Progenitor cell of endocrine pancreas (in vitro differentiated cells): Measurements from ENCODE around the gene CELSR3. TPM values are rescaled to one million over a fixed set of nuclear protein-coding genes. Genes with fewer than 3 reads are reported as not detected.

Experiments used
- DNase-seq: peaks from one replicate; pipeline ENCODE4 v3.0.0; 2021; ENCODE audit warnings: low spot score; ENCODE audit not compliant: unreplicated experiment
- H3K27ac Mint-ChIP-seq: 2 replicates; pipeline ENCODE4 v1.8.0; 2021; ENCODE audit warnings: mild to moderate bottlenecking, moderate library complexity, mixed read lengths
- H3K27me3 Mint-ChIP-seq: 2 replicates; pipeline ENCODE4 v1.8.0; 2021; ENCODE audit warnings: mixed read lengths
- H3K36me3 Mint-ChIP-seq: 2 replicates; pipeline ENCODE4 v1.8.0; 2022; ENCODE audit warnings: mixed read lengths; ENCODE audit not compliant: insufficient read depth
- H3K4me1 Mint-ChIP-seq: 2 replicates; pipeline ENCODE4 v1.8.0; 2021; ENCODE audit warnings: low read depth, mixed read lengths
- H3K4me3 Mint-ChIP-seq: 2 replicates; pipeline ENCODE4 v1.8.0; 2021; ENCODE audit warnings: low read depth, mild to moderate bottlenecking, moderate library complexity, mixed read lengths
- H3K9me3 Mint-ChIP-seq: 2 replicates; pipeline ENCODE4 v1.8.0; 2021; ENCODE audit warnings: low read depth, mixed read lengths
- CTCF ChIP-seq: fragments of 200-600 bp; sonication (generic); IDR thresholded peaks from one replicate; pipeline ENCODE4 v1.5.0; 2021; ENCODE audit warnings: antibody characterized with exemption, mild to moderate bottlenecking; ENCODE audit not compliant: unreplicated experiment
- total RNA-seq: library from RNA; stranded (reverse); gene quantifications from 2 replicates; pipeline ENCODE4 v1.2.1, GENCODE V29; 2021

Gene CELSR3
- total RNA-seq, 1 donor from 2014 or later = 14.9 TPM

GRCh38 chr3:48678566-48679380 lies 16.1 kb upstream of the CELSR3 start:
- Mint-ChIP-seq H3K36me3 (peaks cover 18% of the 10 kb centered on the region), H3K9me3 (no peaks in the 10 kb centered on the region), H3K27me3 (no peaks in the 10 kb centered on the region), H3K27ac (no peak overlapping the region), H3K4me1 (peaks cover 3% of the 10 kb centered on the region), H3K4me3 (no peak overlapping the region)
- DNase-seq = no peak
- TF ChIP-seq CTCF = no peak

- TF ChIP-seq CTCF = no peak
- H3K36me3 Mint-ChIP-seq = peaks cover 18% of the 10 kb centered on the region
- no peaks in the 10 kb centered on the region for H3K4me1 Mint-ChIP-seq
- no peak overlapping the region for H3K4me3 Mint-ChIP-seq
- no peak overlapping the region for H3K27ac Mint-ChIP-seq
- no peak for DNase-seq
- H3K9me3 Mint-ChIP-seq = no peaks in the 10 kb centered on the region
- no peaks in the 10 kb centered on the region for H3K27me3 Mint-ChIP-seq
Measured at GRCh38 chr3:48678056-48678455, 15.4 kb upstream of the CELSR3 start.

- TF ChIP-seq CTCF = no peak
- no peak for DNase-seq
- Mint-ChIP-seq H3K36me3 (peaks cover 15% of the 10 kb centered on the region), H3K4me3 (no peak overlapping the region), H3K4me1 (no peaks in the 10 kb centered on the region), H3K9me3 (no peaks in the 10 kb centered on the region), H3K27me3 (no peaks in the 10 kb centered on the region), H3K27ac (no peak overlapping the region)
Measured at GRCh38 chr3:48674505-48674904, 11.8 kb upstream of the CELSR3 start.

GRCh38 chr3:48672522-48672921 lies 9.8 kb upstream of the CELSR3 start:
- no peak overlapping the region for H3K4me3 Mint-ChIP-seq
- H3K36me3 Mint-ChIP-seq = peaks cover 9% of the 10 kb centered on the region
- TF ChIP-seq CTCF = no peak
- no peak overlapping the region for H3K27ac Mint-ChIP-seq
- H3K27me3 Mint-ChIP-seq = no peaks in the 10 kb centered on the region
- no peaks in the 10 kb centered on the region for H3K9me3 Mint-ChIP-seq
- no peak for DNase-seq
- no peaks in the 10 kb centered on the region for H3K4me1 Mint-ChIP-seq

- peaks cover 8% of the 10 kb centered on the region for H3K4me1 Mint-ChIP-seq
- H3K27me3 Mint-ChIP-seq = peaks cover 3% of the 10 kb centered on the region
- no peak overlapping the region for H3K27ac Mint-ChIP-seq
- H3K4me3 Mint-ChIP-seq = no peak overlapping the region
- DNase-seq = no peak
- no peaks in the 10 kb centered on the region for H3K9me3 Mint-ChIP-seq
- no peak for TF ChIP-seq CTCF
- peaks cover 1% of the 10 kb centered on the region for H3K36me3 Mint-ChIP-seq
Measured at GRCh38 chr3:48664929-48665328, 2.2 kb upstream of the CELSR3 start.
